Coronary artery (tissue), 2 donors: Measurements from ENCODE around the gene SNX6.

Experiments
- DNase-seq: peaks from one replicate; pipeline ENCODE4 v3.0.0-alpha.2; 2017; ENCODE audit warnings: low spot score
- H3K27ac ChIP-seq, 2 donors: fragments of 200-600 bp; sonication (generic); one replicate each; pipeline ENCODE4 v1.5.1; 2016 to 2019
- H3K4me3 ChIP-seq: fragments of 200-600 bp; sonication (generic); 2 replicates; pipeline ENCODE4 v1.5.1; 2016; ENCODE audit warnings: mild to moderate bottlenecking, moderate library complexity
- CTCF ChIP-seq: fragments of 200-600 bp; sonication (generic); IDR thresholded peaks from one replicate; pipeline ENCODE4 v1.5.1; 2019; ENCODE audit warnings: antibody characterized with exemption

Gene SNX6

GRCh38 chr14:34619471-34619870, 10.5 kb downstream of the SNX6 start:
- DNase-seq: no peak
- no peak for TF ChIP-seq CTCF
- Histone ChIP-seq H3K27ac (no peak overlapping the region), H3K4me3 (no peak overlapping the region)

GRCh38 chr14:34616360-34616759, 13.6 kb downstream of the SNX6 start:
- no peak for TF ChIP-seq CTCF
- DNase-seq: no peak
- no peak overlapping the region for H3K4me3 ChIP-seq
- no peak overlapping the region for H3K27ac ChIP-seq

- H3K27ac ChIP-seq: no peak overlapping the region
- no peak for DNase-seq
- no peak overlapping the region for H3K4me3 ChIP-seq
- TF ChIP-seq CTCF: no peak
Observed at GRCh38 chr14:34615507-34615906, 14.4 kb downstream of the SNX6 start.

- no peak for TF ChIP-seq CTCF
- no peak for DNase-seq
- Histone ChIP-seq H3K4me3 (no peak overlapping the region), H3K27ac (no peak overlapping the region)
Observed at GRCh38 chr14:34614638-34615037, 15.3 kb downstream of the SNX6 start.

GRCh38 chr14:34610101-34610500, 19.8 kb downstream of the SNX6 start:
- no peak for TF ChIP-seq CTCF
- no peak overlapping the region for H3K27ac ChIP-seq

GRCh38 chr14:34605461-34605860, 24.5 kb downstream of the SNX6 start:
- DNase-seq: no peak
- H3K27ac ChIP-seq: peak overlapping the region in 1 of 2 donors; percentile 23
- no peak for TF ChIP-seq CTCF
- no peak overlapping the region for H3K4me3 ChIP-seq

More at GRCh38 chr14:34610101-34610500, 19.8 kb downstream of the SNX6 start:
- DNase-seq: no peak
- H3K4me3 ChIP-seq: no peak overlapping the region

DNA sequence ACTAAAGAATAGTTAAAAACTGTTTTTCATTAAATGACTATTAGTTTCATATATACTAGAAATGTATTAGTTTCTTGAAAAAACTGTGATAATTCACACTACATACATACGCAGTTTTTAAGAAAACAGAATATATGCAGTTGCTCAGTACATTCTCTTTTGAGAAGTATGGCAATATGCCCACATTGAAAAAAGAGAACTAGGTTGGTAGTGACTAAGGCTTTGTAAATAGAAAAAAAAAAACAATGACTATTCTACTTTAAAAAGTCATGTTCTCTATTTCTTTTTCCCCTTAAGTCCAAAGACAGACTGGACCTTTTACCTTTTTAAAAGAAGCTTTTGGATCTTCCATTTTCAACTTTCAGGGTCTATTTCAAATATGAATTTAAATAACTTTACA, 25.0 kb downstream of the SNX6 start:
- no peak for DNase-seq
- H3K27ac ChIP-seq: no peak overlapping the region
- TF ChIP-seq CTCF: no peak

More for the DNA sequence above, 25.0 kb downstream of the SNX6 start:
- no peak overlapping the region for H3K4me3 ChIP-seq
